GM18867 (cell line): ENCODE results near the gene WDR11.

Experiments
- ATAC-seq: cut with Tn5 transposase; IDR thresholded peaks from one replicate; pipeline ENCODE4 v1.9.1; 2021; ENCODE audit warnings: mild to moderate bottlenecking, moderate library complexity; ENCODE audit not compliant: unreplicated experiment

WDR11 gene

GRCh38 chr10:120850911-120851865 is at the start of gene WDR11:
Gene WDR11 (plus strand): TSS chr10:120851362. CDS start chr10:120851421, 59 bp downstream.
- peak; percentile 95 for ATAC-seq

- ATAC-seq, result no peak
Measured at GRCh38 chr10:120802935-120803334, 48.2 kb upstream of the WDR11 start.

GRCh38 chr10:120803972-120804371 is 47.2 kb upstream of the WDR11 start:
- ATAC-seq, result no peak

- no peak for ATAC-seq
Measured at GRCh38 chr10:120805014-120805812, 45.9 kb upstream of the WDR11 start.

GRCh38 chr10:120806081-120806480 is 45.1 kb upstream of the WDR11 start:
- ATAC-seq, result no peak

GRCh38 chr10:120810298-120810697 is 40.9 kb upstream of the WDR11 start:
- ATAC-seq, result no peak

- ATAC-seq, result no peak
Measured at GRCh38 chr10:120813085-120813484, 38.1 kb upstream of the WDR11 start.

GRCh38 chr10:120818301-120818700 is 32.9 kb upstream of the WDR11 start:
- ATAC-seq, result no peak

GRCh38 chr10:120819366-120819765 is 31.8 kb upstream of the WDR11 start:
- no peak for ATAC-seq

GRCh38 chr10:120823266-120823665 is 27.9 kb upstream of the WDR11 start:
- ATAC-seq, result no peak

- ATAC-seq, result no peak
Measured at GRCh38 chr10:120824881-120825309, 26.3 kb upstream of the WDR11 start.

GRCh38 chr10:120825878-120826769 is 25.0 kb upstream of the WDR11 start:
- ATAC-seq, result no peak

- ATAC-seq, result peak; percentile 86
Measured at GRCh38 chr10:120827251-120827875, 23.8 kb upstream of the WDR11 start.

- ATAC-seq, result no peak
Measured at GRCh38 chr10:120828763-120829319, 22.3 kb upstream of the WDR11 start.

- ATAC-seq, result no peak
Measured at GRCh38 chr10:120832106-120832505, 19.1 kb upstream of the WDR11 start.

GRCh38 chr10:120833222-120833928 is 17.8 kb upstream of the WDR11 start:
- ATAC-seq, result no peak

- ATAC-seq, result no peak
Measured at GRCh38 chr10:120835603-120836002, 15.6 kb upstream of the WDR11 start.

- ATAC-seq, result no peak
Measured at GRCh38 chr10:120838941-120839340, 12.2 kb upstream of the WDR11 start.

- ATAC-seq, result no peak
Measured at GRCh38 chr10:120841522-120842189, 9.5 kb upstream of the WDR11 start.
